H1 (cell line): ENCODE data around the gene USP38. TPM values are rescaled to one million over a fixed set of nuclear protein-coding genes. Genes with fewer than 3 reads are reported as not detected.

Experiments used
- CTCF ChIA-PET: fragments of 300-600 bp; sonication (Branson Sonifier 250); formaldehyde crosslinking; loops from one replicate; lab custom pipeline; 2021; ENCODE audit not compliant: partially characterized antibody; lab: Charles Lee
- POLR2A ChIA-PET: fragments of 300-600 bp; sonication (Branson Sonifier 250); formaldehyde crosslinking; loops from one replicate; lab custom pipeline; 2021; ENCODE audit warnings: inconsistent platforms; ENCODE audit not compliant: partially characterized antibody; lab: Charles Lee
- DNase-seq, 2 experiments: peaks; one replicate each; pipeline versions ENCODE4 v3.0.0 to v3.0.0-alpha.2; 2010 to 2022; ENCODE audit warnings: low spot score in 2 of 2, low read depth in 1 of 2, mixed read lengths in 1 of 2
- FAIRE-seq: peaks from 2 replicates; lab custom pipeline; 2011; peaks lifted over from hg19 to GRCh38; lab: Jason Lieb, UNC
- H2AFZ ChIP-seq: 2 replicates; pipeline ENCODE4 v1.8.1; 2012; ENCODE audit warnings: low read length, inconsistent platforms
- H2AK5ac ChIP-seq: 2 replicates; pipeline ENCODE4 v1.6.1; 2013; ENCODE audit warnings: low read depth, low read length
- H2BK120ac ChIP-seq: replicated peaks from 2 replicates; pipeline ENCODE3; 2013; ENCODE audit warnings: low read depth, low read length, inconsistent platforms
- H2BK12ac ChIP-seq: 2 replicates; pipeline ENCODE4 v1.6.1; 2013; ENCODE audit warnings: low read depth, low read length
- H2BK15ac ChIP-seq: 2 replicates; pipeline ENCODE4 v1.6.1; 2013; ENCODE audit warnings: low read length
- H2BK20ac ChIP-seq: 2 replicates; pipeline ENCODE4 v1.6.1; 2013; ENCODE audit warnings: low read length
- H2BK5ac ChIP-seq: 2 replicates; pipeline ENCODE4 v1.6.1; 2013; ENCODE audit warnings: low read depth, low read length
- H3K14ac ChIP-seq: 2 replicates; pipeline ENCODE4 v1.6.1; 2013; ENCODE audit warnings: inconsistent platforms; ENCODE audit not compliant: insufficient read length
- H3K18ac ChIP-seq: 2 replicates; pipeline ENCODE4 v1.6.1; 2013; ENCODE audit warnings: low read length; ENCODE audit errors: extremely low read depth
- H3K23ac ChIP-seq: 2 replicates; pipeline ENCODE4 v1.6.1; 2013; ENCODE audit warnings: inconsistent platforms; ENCODE audit not compliant: insufficient read length
- H3K23me2 ChIP-seq: 2 replicates; pipeline ENCODE4 v1.6.1; 2013; ENCODE audit warnings: low read depth, low read length
- H3K27ac ChIP-seq: 2 replicates; pipeline ENCODE4 v1.6.1; 2011; ENCODE audit warnings: low read depth, low read length, inconsistent platforms
- H3K27me3 ChIP-seq, 4 experiments: replicated peaks in 1 of 4; 1 replicate in 1 of 4; 2 replicates in 3 of 4; pipeline versions ENCODE4 v1.6.1 to v1.8.1; 2011 to 2013; ENCODE audit warnings: low read length in 3 of 4, mild to moderate bottlenecking in 3 of 4, inconsistent platforms in 2 of 4, mixed read lengths in 2 of 4, moderate library complexity in 1 of 4; ENCODE audit not compliant: control insufficient read depth in 3 of 4, insufficient read depth in 3 of 4; ENCODE audit errors: extremely low read depth in 1 of 4
- H3K36me3 ChIP-seq, 4 experiments: 2 replicates each; pipeline versions ENCODE4 v1.6.1 to v1.8.1; 2011 to 2013; ENCODE audit warnings: mild to moderate bottlenecking in 4 of 4, low read length in 3 of 4, moderate library complexity in 2 of 4, control low read depth in 1 of 4, inconsistent platforms in 1 of 4; ENCODE audit not compliant: insufficient read depth in 4 of 4, control insufficient read depth in 2 of 4
- H3K4ac ChIP-seq: replicated peaks from 2 replicates; pipeline ENCODE3; 2013; ENCODE audit warnings: low read length, low read depth, mixed read lengths, inconsistent platforms; ENCODE audit not compliant: insufficient read length
- H3K4me1 ChIP-seq, 4 experiments: replicated peaks in 1 of 4; 1 replicate in 1 of 4; 2 replicates in 3 of 4; pipeline versions ENCODE4 v1.6.1 to v1.8.1; 2011 to 2013; ENCODE audit warnings: low read length in 3 of 4, inconsistent platforms in 2 of 4, mixed read lengths in 1 of 4; ENCODE audit not compliant: insufficient read depth in 4 of 4, control insufficient read depth in 3 of 4
- H3K4me2 ChIP-seq, 2 experiments: 2 replicates each; pipeline versions ENCODE4 v1.6.1 to v1.8.1; 2011 to 2013; ENCODE audit warnings: low read depth in 2 of 2, low read length in 2 of 2, control low read depth in 1 of 2, inconsistent platforms in 1 of 2, mild to moderate bottlenecking in 1 of 2; ENCODE audit not compliant: insufficient read depth in 1 of 2
- H3K4me3 ChIP-seq, 4 experiments: fragments of 200-600, 300-600 bp in 1 of 4; sonication (generic), shearing (Covaris generic), sonication (Bioruptor Twin) in 1 of 4; 2 replicates each; pipeline versions ENCODE4 v1.5.1 to v1.8.1; 2011 to 2016; ENCODE audit warnings: low read length in 4 of 4, low read depth in 3 of 4, control low read depth in 2 of 4, inconsistent platforms in 2 of 4, mild to moderate bottlenecking in 2 of 4, mixed read lengths in 1 of 4, moderate library complexity in 1 of 4; ENCODE audit not compliant: insufficient read depth in 2 of 4; ENCODE audit errors: extremely low read depth in 1 of 4
- H3K56ac ChIP-seq: replicated peaks from 2 replicates; pipeline ENCODE3; 2013; ENCODE audit warnings: low read depth, mild to moderate bottlenecking, mixed read lengths, low read length, inconsistent platforms; ENCODE audit not compliant: insufficient read length
- H3K79me1 ChIP-seq: 2 replicates; pipeline ENCODE4 v1.6.1; 2013; ENCODE audit warnings: low read depth, low read length, control low read depth
- H3K79me2 ChIP-seq, 2 experiments: 2 replicates each; pipeline versions ENCODE4 v1.6.1 to v1.8.1; 2012 to 2013; ENCODE audit warnings: low read length in 2 of 2, mild to moderate bottlenecking in 2 of 2, inconsistent platforms in 1 of 2; ENCODE audit not compliant: insufficient read depth in 2 of 2, control insufficient read depth in 1 of 2
- H3K9ac ChIP-seq, 4 experiments: replicated peaks in 1 of 4; 1 replicate in 1 of 4; 2 replicates in 3 of 4; pipeline versions ENCODE4 v1.6.1 to v1.8.1; 2011 to 2013; ENCODE audit warnings: low read depth in 3 of 4, low read length in 3 of 4, control low read depth in 2 of 4, mild to moderate bottlenecking in 2 of 4, moderate library complexity in 2 of 4, inconsistent platforms in 1 of 4; ENCODE audit errors: extremely low read depth in 1 of 4
- H3K9me3 ChIP-seq, 2 experiments: 2 replicates each; pipeline versions ENCODE4 v1.6.1 to v1.8.1; 2012 to 2013; ENCODE audit warnings: mild to moderate bottlenecking in 2 of 2, moderate library complexity in 2 of 2, control low read depth in 1 of 2, inconsistent platforms in 1 of 2, low read depth in 1 of 2, low read length in 1 of 2, mixed read lengths in 1 of 2; ENCODE audit not compliant: insufficient read depth in 2 of 2
- H4K20me1 ChIP-seq, 2 experiments: replicated peaks in 1 of 2; 2 replicates each; pipeline versions ENCODE3 to v1.8.1; 2011 to 2013; ENCODE audit warnings: inconsistent platforms in 2 of 2, low read length in 2 of 2, mild to moderate bottlenecking in 1 of 2; ENCODE audit not compliant: insufficient read depth in 2 of 2, control insufficient read depth in 1 of 2
- H4K5ac ChIP-seq: 2 replicates; pipeline ENCODE4 v1.6.1; 2013; ENCODE audit warnings: low read length, low read depth, mixed read lengths, inconsistent platforms; ENCODE audit not compliant: insufficient read length
- H4K8ac ChIP-seq: 2 replicates; pipeline ENCODE4 v1.8.0; 2013; ENCODE audit warnings: mild to moderate bottlenecking, moderate library complexity, low read length, inconsistent platforms; ENCODE audit not compliant: insufficient read depth; ENCODE audit errors: extremely low read depth
- H4K91ac ChIP-seq: replicated peaks from 2 replicates; pipeline ENCODE3; 2013; ENCODE audit warnings: low read length, mixed read lengths, inconsistent platforms; ENCODE audit not compliant: insufficient read length
- GTF2F1 ChIP-seq: IDR thresholded peaks from 2 replicates; pipeline ENCODE4 v1.6.1; 2012; ENCODE audit warnings: low read depth, low read length, improper control_type of control experiment, borderline replicate concordance
- KDM5A ChIP-seq: fragments of 200-600 bp; IDR thresholded peaks from 2 replicates; pipeline ENCODE4 v1.7.1; 2012; ENCODE audit warnings: mild to moderate bottlenecking, low read length, inconsistent platforms, mixed read lengths
- TAF7 ChIP-seq: optimal IDR thresholded peaks from 2 replicates; pipeline ENCODE3; 2011; ENCODE audit warnings: low read depth, mild to moderate bottlenecking, inconsistent platforms, low read length, moderate library complexity, borderline replicate concordance
- WGBS, 2 experiments: shearing (Covaris generic) in 1 of 2; methylation state at CpG; one replicate each; pipeline versions ENCODE4 v1.1.6 to v1.1.7; 2013 to 2015; ENCODE audit warnings: low lambda C conversion rate in 2 of 2, mixed read lengths in 2 of 2, inconsistent platforms in 1 of 2, low coverage in 1 of 2, missing lambda C conversion rate in 1 of 2; ENCODE audit not compliant: insufficient replicate concordance in 2 of 2, insufficient coverage in 1 of 2, insufficient read length in 1 of 2; ENCODE audit errors: extremely low coverage in 1 of 2, missing lambda C conversion rate in 1 of 2; 5-methylcytosine and 5-hydroxymethylcytosine counted together
- polyA plus RNA-seq, 7 experiments: library from polyadenylated mRNA; depleted of rRNA in 3 of 7; stranded (reverse) in 5 of 7; unstranded in 2 of 7; fragments of >200 nt in 5 of 7; fragments of 200-250 nt in 2 of 7; gene quantifications; 1 replicate in 5 of 7; 2 replicates in 1 of 7; 4 replicates in 1 of 7; pipeline versions ENCODE4 v1.2.1 to v1.2.3, GENCODE V29; 2011 to 2013; ENCODE audit warnings: missing spikeins in 2 of 7, mixed read lengths in 2 of 7
- total RNA-seq: library from RNA; stranded (reverse); fragmentation: NEBNext Ultra II Directional; extraction: Animal tissue kit (Norgen Biotek cat#: 25700); gene quantifications from 2 replicates; pipeline ENCODE4 v1.2.1, GENCODE V29; 2021
- TF ChIP-seq, protein P1 (sequence below): IDR thresholded peaks from 2 replicates; pipeline ENCODE4 v1.6.1; 2011; ENCODE audit warnings: low read depth, mild to moderate bottlenecking, low read length; ENCODE audit not compliant: insufficient read depth

The USP38 gene
- total and polyA plus RNA-seq, 2 of the 8 experiments (the other 6 are each of a cell fraction or from before 2014, with no cell fraction given) = 3.2 to 10.5 TPM

DNA sequence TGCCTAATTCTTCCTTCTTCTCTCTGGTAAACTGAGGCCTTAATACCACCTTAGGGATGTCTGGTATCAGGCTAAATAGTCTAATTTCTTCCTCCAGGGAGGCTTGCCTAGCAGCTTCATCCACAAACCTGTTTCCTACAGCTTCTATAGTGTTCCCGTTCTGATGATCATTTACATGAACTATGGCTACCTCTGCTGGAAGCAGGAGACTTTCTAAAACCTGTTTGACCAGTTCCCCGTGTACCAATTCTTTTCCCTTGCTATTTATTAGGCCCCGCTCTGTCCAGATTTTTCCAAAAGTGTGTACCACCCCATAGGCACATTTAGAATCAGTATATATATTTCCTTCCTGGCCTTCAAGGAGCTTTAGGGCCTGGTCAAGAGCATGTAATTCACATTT lies 5.8 kb upstream of the USP38 start:
- Histone ChIP-seq H3K9me3 (peaks cover 4 to 11% of the 10 kb centered on the region in 2 experiments; a peak in 2 of 4 replicates), H3K23me2 (no peaks in the 10 kb centered on the region), H3K4me1 (peaks cover 0 to 2% (median 0%) of the 10 kb centered on the region in 4 experiments; a peak in 1 of 7 replicates), H3K18ac (no peak overlapping the region), H3K4ac (no peak overlapping the region), H3K27ac (no peak overlapping the region), H3K36me3 (peaks cover 0 to 2% (median 0%) of the 10 kb centered on the region in 4 experiments; a peak in 2 of 8 replicates), H2AFZ (no peak overlapping the region), H4K5ac (no peak overlapping the region), H4K20me1 (no peaks in the 10 kb centered on the region), H4K91ac (no peak overlapping the region), H2BK120ac (no peak overlapping the region), H3K23ac (no peak overlapping the region), H2AK5ac (no peak overlapping the region), H4K8ac (no peak overlapping the region), H2BK5ac (no peak overlapping the region), H3K56ac (no peak overlapping the region), H2BK20ac (no peak overlapping the region), H3K4me3 (no peak overlapping the region), H3K79me2 (peaks cover 0 to 3% of the 10 kb centered on the region in 2 experiments; a peak in 1 of 4 replicates), H2BK12ac (no peak overlapping the region), H3K9ac (no peak overlapping the region), H3K14ac (no peak overlapping the region), H3K4me2 (no peak overlapping the region), H3K79me1 (no peaks in the 10 kb centered on the region), H2BK15ac (no peak overlapping the region), H3K27me3 (no peaks in the 10 kb centered on the region)
- DNase-seq (no peak), FAIRE-seq (no peak)
- POLR2A ChIA-PET = no interaction called here
- 92% methylated on average over 3 of the region's 3 CpGs; no CpG with 5 or more reads in 1 of the 2 experiments for WGBS, 2 experiments
- TF ChIP-seq, protein P1, sequence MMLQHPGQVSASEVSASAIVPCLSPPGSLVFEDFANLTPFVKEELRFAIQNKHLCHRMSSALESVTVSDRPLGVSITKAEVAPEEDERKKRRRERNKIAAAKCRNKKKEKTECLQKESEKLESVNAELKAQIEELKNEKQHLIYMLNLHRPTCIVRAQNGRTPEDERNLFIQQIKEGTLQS = no peak
- TF ChIP-seq TAF7 = no peak
- no peak for TF ChIP-seq GTF2F1
- no peak for TF ChIP-seq KDM5A
- CTCF ChIA-PET = no interaction called here
